Sigmoid colon (tissue), 4 donors: ENCODE measurements around the gene KAT8.
A peak's percentile ranks its signal among the peaks of the same experiment; 100 is the strongest.

Experiments
- EP300 ChIP-seq, 4 donors: sonication (generic); formaldehyde crosslinking; IDR thresholded peaks; one replicate each; pipeline ENCODE4 v1.6.1; 2017; ENCODE audit warnings: antibody characterized with exemption in 4 of 4
- POLR2A ChIP-seq, 2 donors: fragments of 450-650 bp; IDR thresholded peaks; one replicate each; pipeline ENCODE4 v1.6.1; 2016; ENCODE audit warnings: antibody characterized with exemption in 2 of 2, mild to moderate bottlenecking in 2 of 2, moderate library complexity in 2 of 2
- POLR2AphosphoS5 ChIP-seq, 4 donors: sonication (generic); formaldehyde crosslinking; IDR thresholded peaks; one replicate each; pipeline ENCODE4 v1.6.1; 2017; ENCODE audit warnings: antibody characterized with exemption in 4 of 4
- TF ChIP-seq, protein P1 (sequence below), 4 experiments: fragments of 450-650 bp in 3 of 4; fragments of 200-600 bp in 1 of 4; IDR thresholded peaks; one replicate each; pipeline ENCODE4 v1.5.1; 2016 to 2019; ENCODE audit warnings: antibody characterized with exemption in 4 of 4, mild to moderate bottlenecking in 3 of 4, moderate library complexity in 2 of 4

DNA sequence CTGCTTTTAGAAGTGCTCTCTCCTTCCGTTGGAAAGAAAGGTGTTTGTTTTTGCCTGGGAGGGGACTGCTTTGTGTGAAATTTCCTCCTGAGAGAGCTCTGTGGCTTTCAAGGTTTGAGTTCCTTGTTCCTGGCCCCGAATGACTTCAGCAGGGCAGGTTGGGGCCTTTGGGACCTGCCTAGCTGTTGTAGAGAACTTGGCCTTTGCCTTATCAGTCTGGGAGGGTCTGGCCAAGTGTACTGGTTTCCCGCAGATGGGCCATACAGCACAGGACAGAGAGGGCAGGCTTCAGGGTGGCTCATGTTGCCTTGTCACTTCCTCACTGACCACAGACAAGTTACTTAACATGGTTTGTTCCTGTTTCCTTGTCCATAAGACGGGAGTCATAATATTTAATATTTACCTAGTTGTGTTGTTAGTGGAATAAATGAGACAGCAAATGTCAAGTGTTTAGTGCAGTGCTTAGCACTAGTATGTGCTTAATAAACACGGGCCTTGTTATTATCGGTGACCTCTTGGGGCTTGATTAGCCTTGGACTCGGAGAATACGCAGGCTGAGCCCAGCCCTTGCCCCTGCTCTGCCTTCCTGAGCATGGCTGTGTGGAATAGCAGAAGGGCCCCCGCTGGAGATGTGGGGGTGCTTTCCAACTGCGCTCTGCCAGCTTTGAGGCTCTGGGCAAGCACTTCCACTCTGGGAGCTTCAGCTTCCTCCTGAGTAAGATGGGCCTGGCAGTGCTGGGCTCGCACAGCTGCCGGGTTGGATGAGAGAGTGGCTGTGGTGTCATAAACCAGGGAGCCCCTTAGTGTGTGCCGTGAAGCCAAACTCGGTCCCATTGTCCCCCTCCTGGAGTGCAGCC lies 11.5 kb downstream of the KAT8 start:
- TF ChIP-seq, protein P1, sequence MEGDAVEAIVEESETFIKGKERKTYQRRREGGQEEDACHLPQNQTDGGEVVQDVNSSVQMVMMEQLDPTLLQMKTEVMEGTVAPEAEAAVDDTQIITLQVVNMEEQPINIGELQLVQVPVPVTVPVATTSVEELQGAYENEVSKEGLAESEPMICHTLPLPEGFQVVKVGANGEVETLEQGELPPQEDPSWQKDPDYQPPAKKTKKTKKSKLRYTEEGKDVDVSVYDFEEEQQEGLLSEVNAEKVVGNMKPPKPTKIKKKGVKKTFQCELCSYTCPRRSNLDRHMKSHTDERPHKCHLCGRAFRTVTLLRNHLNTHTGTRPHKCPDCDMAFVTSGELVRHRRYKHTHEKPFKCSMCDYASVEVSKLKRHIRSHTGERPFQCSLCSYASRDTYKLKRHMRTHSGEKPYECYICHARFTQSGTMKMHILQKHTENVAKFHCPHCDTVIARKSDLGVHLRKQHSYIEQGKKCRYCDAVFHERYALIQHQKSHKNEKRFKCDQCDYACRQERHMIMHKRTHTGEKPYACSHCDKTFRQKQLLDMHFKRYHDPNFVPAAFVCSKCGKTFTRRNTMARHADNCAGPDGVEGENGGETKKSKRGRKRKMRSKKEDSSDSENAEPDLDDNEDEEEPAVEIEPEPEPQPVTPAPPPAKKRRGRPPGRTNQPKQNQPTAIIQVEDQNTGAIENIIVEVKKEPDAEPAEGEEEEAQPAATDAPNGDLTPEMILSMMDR (IDR thresholded peaks at IDR 0.05) = no peak
- TF ChIP-seq EP300 (IDR thresholded peaks at IDR 0.05) (no peak), POLR2A (IDR thresholded peaks at IDR 0.05) (peak in 1 of 2 donors; percentile 49), POLR2AphosphoS5 (IDR thresholded peaks at IDR 0.05) (peak in 2 of 4 donors; percentile 12 to 37)
